Retinal pigment epithelial cell (primary cell): Measurements from ENCODE around the gene APP.

ENCODE experiments used
- DNase-seq: peaks from one replicate; pipeline ENCODE4 v3.0.0-alpha.2; 2010; ENCODE audit warnings: low read depth
- H3K4me3 ChIP-seq: 2 replicates; pipeline ENCODE4 v1.5.1; 2011; ENCODE audit warnings: mild to moderate bottlenecking, low read length, control low read depth, moderate library complexity
- CTCF ChIP-seq: conservative IDR thresholded peaks from 2 replicates; pipeline ENCODE4 v1.5.1; 2011; ENCODE audit warnings: low read depth, low read length, control low read depth, inconsistent platforms

The APP gene

DNA sequence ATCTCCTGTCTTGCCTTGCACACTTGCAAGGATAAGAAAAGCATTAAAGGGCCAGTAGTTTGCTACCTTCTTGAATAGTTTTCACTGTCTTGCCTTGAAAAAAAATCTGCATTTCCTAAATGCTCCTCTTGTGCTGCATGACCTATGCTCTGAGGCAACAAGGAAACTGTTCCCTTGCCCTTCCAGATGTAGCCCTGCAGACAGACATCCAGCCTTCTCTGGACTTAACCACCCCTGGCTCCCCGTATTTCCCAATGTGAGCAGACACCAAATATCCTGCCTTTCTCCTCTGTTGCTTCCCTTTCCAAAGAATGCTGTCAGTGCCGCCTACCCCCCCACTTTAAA lies 258.2 kb downstream of the APP start:
- TF ChIP-seq CTCF: no peak
- DNase-seq: no peak
- H3K4me3 ChIP-seq: no peak overlapping the region

GRCh38 chr21:25911730-25912401 lies 258.7 kb downstream of the APP start:
- no peak overlapping the region for H3K4me3 ChIP-seq
- TF ChIP-seq CTCF: no peak
- DNase-seq: no peak

GRCh38 chr21:25910809-25911208 lies 259.8 kb downstream of the APP start:
- no peak overlapping the region for H3K4me3 ChIP-seq
- DNase-seq: no peak
- no peak for TF ChIP-seq CTCF

DNA sequence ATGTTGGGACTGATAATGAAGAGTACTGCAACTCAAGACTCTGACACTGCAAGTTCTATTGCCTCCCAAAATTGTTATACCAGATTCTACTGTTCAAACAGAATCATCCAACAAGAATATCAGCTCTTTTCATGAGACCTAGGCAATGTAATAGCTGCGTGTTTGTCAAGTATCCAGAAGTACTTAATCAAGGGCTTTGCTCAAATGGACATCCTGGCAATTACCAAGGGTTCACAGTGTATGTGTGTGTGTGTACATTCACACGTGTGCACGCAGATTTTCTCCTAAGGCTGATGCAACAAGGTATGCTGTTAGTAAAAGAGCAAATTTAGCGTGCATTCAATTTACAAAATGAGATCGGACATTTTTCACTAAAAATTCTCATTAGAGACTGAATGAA lies 261.2 kb downstream of the APP start:
- DNase-seq: no peak
- no peak for TF ChIP-seq CTCF
- no peak overlapping the region for H3K4me3 ChIP-seq

GRCh38 chr21:25908495-25908894 lies 262.1 kb downstream of the APP start:
- no peak for DNase-seq
- TF ChIP-seq CTCF: no peak
- no peak overlapping the region for H3K4me3 ChIP-seq

DNA sequence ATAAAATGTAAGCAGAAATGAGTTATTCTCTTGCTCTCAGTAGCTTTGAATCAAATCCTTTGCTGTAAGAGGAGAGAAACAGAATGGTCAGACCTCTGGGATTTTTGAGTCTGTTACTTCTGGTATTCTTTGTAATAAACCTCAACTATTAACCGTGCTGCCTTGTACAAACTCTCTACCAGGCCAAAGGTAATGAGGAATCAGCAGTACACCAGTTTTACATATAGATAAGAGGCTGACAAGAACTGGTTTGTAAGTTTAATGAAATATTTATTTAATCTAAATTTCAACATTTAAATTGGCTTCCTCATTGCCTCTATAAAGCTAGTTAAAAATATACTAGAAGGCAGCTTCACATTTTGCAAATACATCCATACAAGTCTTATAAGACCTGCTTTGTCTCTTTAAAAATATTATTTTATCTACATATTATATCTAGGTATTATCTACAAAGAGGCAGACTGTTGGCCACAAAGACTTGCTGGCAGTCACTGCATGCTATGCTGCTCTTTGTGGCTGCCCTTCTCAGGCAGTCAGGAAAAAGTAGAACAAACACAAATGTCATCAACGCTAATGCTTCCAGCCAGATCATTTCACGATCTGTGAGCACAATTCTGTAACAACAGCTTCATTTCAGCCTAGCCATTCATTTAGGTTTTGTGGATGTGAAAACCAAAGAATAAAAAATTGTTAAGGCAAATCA lies 262.8 kb downstream of the APP start:
- DNase-seq: no peak
- no peak for TF ChIP-seq CTCF
- H3K4me3 ChIP-seq: no peak overlapping the region

DNA sequence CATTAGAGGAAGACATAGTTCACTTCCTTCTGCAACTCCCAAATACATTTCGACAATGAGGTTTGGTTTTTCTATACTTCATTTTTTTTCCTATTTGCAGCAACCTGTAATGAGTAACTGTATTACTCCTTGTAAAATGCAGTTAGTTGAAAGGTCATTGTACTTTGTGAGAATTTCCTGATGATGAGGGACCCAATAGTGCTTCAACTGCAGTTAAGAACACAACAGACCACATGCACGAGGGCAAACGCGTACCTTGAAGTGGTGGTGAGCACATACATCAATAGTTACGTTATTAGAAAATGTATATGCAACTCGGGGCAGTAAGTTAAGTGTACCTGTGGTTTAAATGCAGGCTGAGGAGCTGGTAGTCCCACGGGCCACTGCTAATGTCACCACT lies 264.0 kb downstream of the APP start:
- no peak for DNase-seq
- no peak overlapping the region for H3K4me3 ChIP-seq
- TF ChIP-seq CTCF: no peak
